Central memory CD8-positive, alpha-beta T cell (primary cell): ENCODE data around the gene INSC.

ENCODE experiments used
- ATAC-seq: fragments of 150-1000 bp; cut with Tn5 transposase; replicated peaks from 2 replicates; pipeline ENCODE4 v1.10.0; 2022; ENCODE audit warnings: mild to moderate bottlenecking, moderate FRiP score, moderate number of reproducible peaks; ENCODE audit not compliant: poor library complexity, severe bottlenecking; ENCODE audit errors: extremely low read depth
- DNase-seq, 2 donors: peaks; one replicate each; pipeline ENCODE4 v3.0.0; 2021; ENCODE audit warnings: low spot score in 2 of 2
- H3K27ac Mint-ChIP-seq: one replicate; pipeline ENCODE4 v1.8.0; 2022; ENCODE audit warnings: low read depth, mild to moderate bottlenecking, moderate library complexity, mixed read lengths
- H3K27me3 Mint-ChIP-seq: one replicate; pipeline ENCODE4 v1.8.0; 2022; ENCODE audit warnings: mixed read lengths
- H3K36me3 Mint-ChIP-seq: one replicate; pipeline ENCODE4 v1.8.0; 2022; ENCODE audit warnings: mild to moderate bottlenecking, moderate library complexity, mixed read lengths; ENCODE audit not compliant: insufficient read depth
- H3K4me1 Mint-ChIP-seq: one replicate; pipeline ENCODE4 v1.8.0; 2022; ENCODE audit warnings: mixed read lengths
- H3K4me3 Mint-ChIP-seq: one replicate; pipeline ENCODE4 v1.8.0; 2022; ENCODE audit warnings: mild to moderate bottlenecking, moderate library complexity, mixed read lengths
- H3K9me3 Mint-ChIP-seq: one replicate; pipeline ENCODE4 v1.8.0; 2022; ENCODE audit warnings: mixed read lengths

INSC gene

DNA sequence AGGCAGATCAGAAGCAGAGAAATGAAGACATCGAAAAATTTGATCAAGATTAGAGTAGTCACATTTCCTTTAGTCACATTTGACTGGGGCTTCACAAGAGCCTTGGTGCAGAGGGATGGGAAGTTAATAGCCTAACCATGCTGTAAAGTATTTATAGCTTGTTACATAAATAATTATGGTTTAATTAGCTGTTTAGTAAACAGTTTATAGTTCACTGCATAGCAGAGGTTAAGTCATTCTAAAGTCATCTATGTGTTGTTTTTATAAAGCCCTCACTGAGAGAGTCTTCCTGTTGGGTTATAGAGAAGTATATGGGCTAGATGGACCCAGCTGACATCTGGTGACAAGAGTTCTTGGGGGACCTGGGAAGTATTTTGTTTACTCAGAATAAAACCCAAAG lies 47.1 kb downstream of the INSC start:
- Mint-ChIP-seq H3K4me1 (no peaks in the 10 kb centered on the region), H3K4me3 (no peak overlapping the region), H3K27ac (no peak overlapping the region), H3K36me3 (no peaks in the 10 kb centered on the region), H3K9me3 (no peaks in the 10 kb centered on the region), H3K27me3 (peaks cover 28% of the 10 kb centered on the region)
- DNase-seq = no peak
- no peak for ATAC-seq

DNA sequence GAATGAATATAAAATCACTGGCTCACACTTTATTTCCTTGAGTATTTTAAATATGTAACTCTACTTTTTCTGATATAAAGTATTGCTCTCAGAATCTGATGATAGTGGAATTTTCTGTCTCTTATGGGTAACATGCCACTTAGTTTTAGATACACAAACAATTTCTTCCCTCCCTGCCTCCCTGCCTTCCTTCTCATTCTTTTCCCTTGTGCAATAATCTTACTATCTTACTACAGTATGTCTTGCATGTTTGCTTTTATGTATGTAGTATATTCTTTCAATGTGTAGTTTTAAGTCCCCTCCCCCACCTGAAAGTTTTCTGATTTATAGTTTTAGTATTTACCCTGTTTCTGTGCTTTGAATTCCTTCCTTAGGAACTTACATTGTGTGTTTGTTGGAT lies 48.4 kb downstream of the INSC start:
- no peak for ATAC-seq
- H3K27ac Mint-ChIP-seq = no peak overlapping the region

DNA sequence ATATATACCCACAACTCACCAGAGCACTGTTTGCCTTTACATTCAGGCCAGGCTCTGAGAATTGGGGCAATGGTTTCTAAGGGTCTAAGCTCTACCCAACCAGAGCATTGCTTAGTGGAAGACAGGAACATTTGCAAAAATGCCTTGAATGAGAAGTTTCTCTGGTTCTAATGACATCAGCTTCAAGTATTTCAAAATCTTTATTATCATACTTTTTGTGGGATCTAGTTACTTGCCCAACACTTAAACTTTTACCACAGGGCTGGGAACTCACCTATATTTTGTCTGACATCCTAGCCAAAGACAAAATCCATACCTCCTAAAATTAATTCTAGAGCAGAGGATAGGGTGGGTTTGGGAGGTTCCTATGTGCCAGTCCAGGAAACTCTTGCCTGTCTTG lies 51.5 kb downstream of the INSC start:
- Mint-ChIP-seq H3K4me3 (no peak overlapping the region), H3K36me3 (no peaks in the 10 kb centered on the region), H3K4me1 (no peaks in the 10 kb centered on the region), H3K9me3 (no peaks in the 10 kb centered on the region), H3K27me3 (peaks cover 51% of the 10 kb centered on the region), H3K27ac (no peak overlapping the region)
- ATAC-seq = no peak
- DNase-seq = no peak

More for the DNA sequence above, 48.4 kb downstream of the INSC start:
- Mint-ChIP-seq H3K36me3 (no peaks in the 10 kb centered on the region), H3K27me3 (peaks cover 32% of the 10 kb centered on the region), H3K9me3 (no peaks in the 10 kb centered on the region), H3K4me3 (no peak overlapping the region), H3K4me1 (no peaks in the 10 kb centered on the region)
- DNase-seq = no peak

DNA sequence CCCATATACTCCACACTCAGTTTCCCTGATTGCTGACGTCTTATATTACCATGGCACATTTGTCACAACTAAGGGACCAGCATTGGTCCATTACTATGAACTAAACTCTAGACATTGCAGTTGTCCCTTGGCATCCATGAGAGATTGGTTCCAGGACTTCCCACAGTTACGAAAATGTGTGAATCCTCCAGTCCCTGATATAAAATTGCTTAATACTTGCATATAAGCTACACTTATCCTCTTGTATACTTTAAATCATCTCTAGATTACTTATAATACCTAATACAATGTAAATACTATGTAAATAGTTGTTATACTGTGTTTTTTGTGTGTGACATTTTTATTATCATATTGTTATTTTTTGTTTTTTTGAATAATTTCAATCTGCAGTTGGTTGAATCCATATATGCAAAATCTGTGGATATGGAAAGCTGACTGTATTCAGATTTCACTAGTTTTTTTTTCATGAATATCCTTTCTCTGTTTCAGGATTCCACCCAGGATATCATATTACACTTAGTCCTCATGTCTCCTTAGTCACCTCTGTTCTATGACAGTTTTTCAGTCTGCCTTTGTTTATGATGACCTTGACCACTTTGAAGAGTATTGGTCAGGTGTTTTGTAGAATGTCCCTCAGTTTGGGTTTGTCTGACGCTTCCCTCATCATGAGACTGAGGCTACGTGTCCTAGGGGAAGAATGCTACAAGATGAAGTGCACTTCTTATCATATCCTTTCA lies 55.3 kb downstream of the INSC start:
- DNase-seq = no peak
- Mint-ChIP-seq H3K27ac (no peak overlapping the region), H3K4me3 (no peak overlapping the region), H3K27me3 (peaks cover 51% of the 10 kb centered on the region), H3K9me3 (no peaks in the 10 kb centered on the region), H3K4me1 (no peaks in the 10 kb centered on the region), H3K36me3 (no peaks in the 10 kb centered on the region)
- no peak for ATAC-seq

DNA sequence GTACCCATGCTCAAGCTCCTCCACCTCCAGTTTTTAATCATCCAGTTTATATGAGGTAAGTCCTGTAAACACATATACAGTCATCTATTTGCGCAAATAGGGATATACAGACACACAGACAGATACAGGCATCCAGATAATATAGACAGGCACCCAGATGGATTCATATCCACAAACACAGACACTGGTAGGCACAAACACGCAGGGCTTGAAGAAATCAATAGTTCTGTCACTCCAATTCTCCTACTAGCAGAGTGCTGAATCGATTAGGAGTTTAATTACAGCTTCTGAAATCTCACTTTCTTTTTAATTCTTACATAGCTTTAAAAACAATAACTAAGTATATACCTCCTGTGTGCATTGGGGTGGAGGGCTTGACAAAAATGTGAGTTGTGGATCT lies 56.0 kb downstream of the INSC start:
- H3K36me3 Mint-ChIP-seq = no peaks in the 10 kb centered on the region
- H3K9me3 Mint-ChIP-seq = no peaks in the 10 kb centered on the region
- no peak for ATAC-seq
- H3K4me1 Mint-ChIP-seq = no peaks in the 10 kb centered on the region
- H3K4me3 Mint-ChIP-seq = no peak overlapping the region
- peaks cover 49% of the 10 kb centered on the region for H3K27me3 Mint-ChIP-seq
- H3K27ac Mint-ChIP-seq = no peak overlapping the region
- no peak for DNase-seq

DNA sequence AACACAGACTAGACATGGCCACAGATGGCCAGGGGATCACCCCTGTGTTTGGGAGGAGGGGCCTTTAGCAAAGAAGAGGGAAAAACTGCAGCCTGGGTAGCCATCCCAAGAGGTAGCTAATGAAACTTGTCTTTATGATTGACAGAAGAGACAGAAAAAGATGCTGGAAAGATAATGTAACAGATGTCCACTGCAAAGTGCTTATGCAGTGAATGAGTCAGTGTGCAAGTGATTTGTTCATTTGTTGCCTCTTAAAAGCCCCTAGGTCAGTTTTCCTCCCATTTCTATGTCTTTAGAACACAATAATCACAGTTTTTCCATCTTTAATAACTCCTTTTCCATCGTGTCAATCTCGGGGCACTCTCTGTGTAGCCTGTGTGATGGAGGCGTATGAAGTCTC lies 57.2 kb downstream of the INSC start:
- ATAC-seq (no peak), DNase-seq (no peak)
- Mint-ChIP-seq H3K27ac (no peak overlapping the region), H3K4me1 (no peaks in the 10 kb centered on the region), H3K9me3 (no peaks in the 10 kb centered on the region), H3K4me3 (no peak overlapping the region), H3K27me3 (peaks cover 48% of the 10 kb centered on the region), H3K36me3 (no peaks in the 10 kb centered on the region)

DNA sequence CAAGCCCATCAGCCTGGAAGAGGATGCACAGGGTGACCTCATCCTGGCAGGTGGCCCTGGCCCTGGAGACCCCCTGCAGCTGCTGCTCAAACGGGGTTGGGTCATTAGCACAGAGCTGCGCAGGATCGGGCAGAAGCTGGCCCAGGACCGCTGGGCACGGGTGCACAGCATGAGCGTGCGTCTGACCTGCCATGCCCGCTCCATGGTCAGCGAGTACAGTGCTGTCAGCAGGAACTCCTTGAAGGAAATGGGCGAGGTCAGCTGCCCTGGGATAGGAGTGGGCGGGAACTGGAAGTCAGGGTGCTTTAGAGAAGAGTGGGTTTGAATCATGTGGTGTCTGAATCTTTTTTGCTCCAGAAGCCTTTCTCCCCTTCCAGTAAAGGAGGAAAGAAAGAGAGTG lies 61.1 kb downstream of the INSC start:
- DNase-seq (no peak), ATAC-seq (no peak)
- Mint-ChIP-seq H3K4me3 (no peak overlapping the region), H3K27me3 (peaks cover 55% of the 10 kb centered on the region), H3K36me3 (no peaks in the 10 kb centered on the region), H3K9me3 (no peaks in the 10 kb centered on the region), H3K4me1 (no peaks in the 10 kb centered on the region), H3K27ac (no peak overlapping the region)

DNA sequence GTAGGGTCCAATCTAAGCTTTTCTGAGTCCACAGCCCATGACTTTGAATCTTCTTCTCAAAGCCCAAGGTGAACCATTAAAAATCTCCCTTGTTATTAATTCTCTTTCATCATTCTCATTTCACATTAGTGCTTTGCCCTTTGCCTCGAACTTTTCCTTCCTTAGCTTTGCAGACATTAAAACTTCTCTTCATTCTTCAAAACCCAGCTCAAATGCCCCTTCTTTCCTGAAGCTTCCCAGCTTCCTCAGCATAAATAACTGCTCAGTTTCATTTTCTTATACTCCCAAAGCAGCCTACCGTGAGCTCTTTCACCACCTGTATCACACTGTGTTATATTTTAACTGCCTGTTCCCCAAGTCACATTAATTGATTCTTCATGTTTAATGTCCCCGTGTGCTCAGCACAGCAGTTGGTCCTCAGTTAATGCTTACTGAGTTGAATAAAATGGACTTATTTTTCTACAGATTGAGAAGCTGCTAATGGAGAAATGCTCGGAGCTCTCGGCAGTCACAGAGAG lies 62.0 kb downstream of the INSC start:
- Mint-ChIP-seq H3K4me1 (no peaks in the 10 kb centered on the region), H3K36me3 (no peaks in the 10 kb centered on the region), H3K27me3 (peaks cover 50% of the 10 kb centered on the region), H3K27ac (no peak overlapping the region), H3K4me3 (no peak overlapping the region), H3K9me3 (no peaks in the 10 kb centered on the region)
- DNase-seq (no peak), ATAC-seq (no peak)

DNA sequence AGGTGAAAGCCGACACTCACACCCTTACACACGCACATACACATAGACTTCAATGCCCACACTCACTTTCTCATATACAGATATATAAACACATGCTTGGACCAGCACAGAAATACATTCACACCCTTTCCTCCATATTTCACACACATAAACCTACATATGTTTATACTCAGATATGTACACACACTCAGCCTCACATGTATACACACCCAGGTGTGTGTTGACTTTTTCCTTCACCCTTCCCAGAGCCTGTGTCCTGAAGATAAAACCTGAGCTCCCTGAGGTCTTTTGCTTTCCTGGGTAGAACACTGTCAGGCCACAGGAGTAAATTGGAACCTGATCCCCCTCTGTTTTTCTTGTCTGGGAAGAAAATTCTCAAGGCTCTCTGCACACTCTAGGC lies 62.8 kb downstream of the INSC start:
- no peak for ATAC-seq
- no peaks in the 10 kb centered on the region for H3K9me3 Mint-ChIP-seq
- H3K4me1 Mint-ChIP-seq = no peaks in the 10 kb centered on the region
- peaks cover 42% of the 10 kb centered on the region for H3K27me3 Mint-ChIP-seq
- no peaks in the 10 kb centered on the region for H3K36me3 Mint-ChIP-seq
- no peak for DNase-seq
- no peak overlapping the region for H3K27ac Mint-ChIP-seq
- H3K4me3 Mint-ChIP-seq = no peak overlapping the region

DNA sequence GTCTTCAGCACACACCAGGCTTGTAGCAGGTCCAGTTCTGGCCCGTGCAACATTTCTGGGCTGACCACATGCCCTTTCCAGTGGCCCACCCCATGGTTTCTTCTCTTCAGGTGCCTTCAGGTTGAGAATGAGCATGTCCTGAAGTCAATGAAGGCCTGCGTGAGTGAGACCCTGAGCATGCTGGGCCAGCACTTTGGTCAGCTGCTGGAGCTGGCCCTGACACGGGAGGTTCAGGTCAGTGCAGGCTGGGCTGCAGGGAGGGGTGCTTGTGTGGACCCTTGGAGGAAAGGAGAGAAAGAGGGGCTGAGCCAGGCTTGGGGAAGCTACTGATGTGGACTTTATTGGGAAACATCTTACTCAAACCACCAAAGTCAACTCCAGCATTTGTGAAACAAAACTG lies 63.5 kb downstream of the INSC start:
- H3K4me3 Mint-ChIP-seq = no peak overlapping the region
- peaks cover 37% of the 10 kb centered on the region for H3K27me3 Mint-ChIP-seq
- no peaks in the 10 kb centered on the region for H3K4me1 Mint-ChIP-seq
- ATAC-seq = no peak
- H3K9me3 Mint-ChIP-seq = no peaks in the 10 kb centered on the region
- H3K27ac Mint-ChIP-seq = no peak overlapping the region
- H3K36me3 Mint-ChIP-seq = no peaks in the 10 kb centered on the region
- DNase-seq = no peak

DNA sequence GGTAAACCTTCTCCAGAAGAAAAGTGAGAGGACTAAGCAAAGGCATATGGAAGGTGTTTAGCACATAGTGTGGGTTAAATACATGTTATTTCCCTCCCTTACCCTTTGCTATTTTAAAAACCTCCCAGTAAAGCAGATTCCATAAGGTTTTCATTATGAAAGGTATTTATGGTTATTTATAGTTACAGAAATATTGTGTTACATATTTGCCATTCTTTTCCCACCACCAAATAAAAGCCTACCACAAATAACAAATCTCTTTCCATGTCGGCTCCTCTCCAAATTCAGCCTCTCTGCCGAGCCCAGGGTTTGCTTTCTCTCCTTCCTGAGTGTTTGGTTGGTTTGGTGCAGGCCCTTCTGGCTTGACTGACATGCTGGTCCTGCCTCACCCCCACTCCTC lies 64.4 kb downstream of the INSC start:
- no peak overlapping the region for H3K4me3 Mint-ChIP-seq

DNA sequence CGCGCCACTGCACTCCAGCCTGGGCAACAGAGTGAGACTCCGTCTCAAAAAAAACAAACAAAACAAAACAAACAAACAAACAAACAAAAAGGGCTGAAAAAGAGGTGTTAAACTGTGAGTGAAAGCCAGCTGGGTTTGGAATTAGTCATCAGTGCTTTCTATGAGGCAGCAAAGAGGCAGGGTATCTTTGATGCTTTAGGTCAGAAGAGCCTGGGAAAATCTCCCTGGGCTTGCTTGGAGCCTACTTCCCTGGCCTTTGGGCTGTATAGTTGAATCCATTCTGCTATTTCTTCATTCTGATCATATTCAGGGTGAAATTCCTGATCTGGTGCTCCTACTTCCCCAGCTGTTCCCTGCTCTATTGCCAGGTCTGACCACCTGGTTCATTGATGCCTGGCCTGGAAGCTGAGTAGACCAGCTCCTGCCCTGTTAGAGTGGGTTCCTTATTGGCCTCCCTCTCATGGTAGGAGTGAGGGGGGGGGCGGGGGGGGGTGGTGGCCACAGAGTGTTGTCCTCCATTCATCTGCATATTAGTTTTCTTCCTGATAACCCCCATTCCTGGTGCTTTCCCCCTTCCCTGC lies 65.6 kb downstream of the INSC start:
- Mint-ChIP-seq H3K27me3 (peaks cover 36% of the 10 kb centered on the region), H3K36me3 (no peaks in the 10 kb centered on the region), H3K9me3 (no peaks in the 10 kb centered on the region), H3K4me1 (no peaks in the 10 kb centered on the region), H3K27ac (no peak overlapping the region), H3K4me3 (no peak overlapping the region)
- ATAC-seq (no peak), DNase-seq (no peak)

More for the DNA sequence above, 64.4 kb downstream of the INSC start:
- Mint-ChIP-seq H3K9me3 (no peaks in the 10 kb centered on the region), H3K27me3 (peaks cover 37% of the 10 kb centered on the region), H3K27ac (no peak overlapping the region), H3K4me1 (no peaks in the 10 kb centered on the region), H3K36me3 (no peaks in the 10 kb centered on the region)
- ATAC-seq = no peak
- no peak for DNase-seq

DNA sequence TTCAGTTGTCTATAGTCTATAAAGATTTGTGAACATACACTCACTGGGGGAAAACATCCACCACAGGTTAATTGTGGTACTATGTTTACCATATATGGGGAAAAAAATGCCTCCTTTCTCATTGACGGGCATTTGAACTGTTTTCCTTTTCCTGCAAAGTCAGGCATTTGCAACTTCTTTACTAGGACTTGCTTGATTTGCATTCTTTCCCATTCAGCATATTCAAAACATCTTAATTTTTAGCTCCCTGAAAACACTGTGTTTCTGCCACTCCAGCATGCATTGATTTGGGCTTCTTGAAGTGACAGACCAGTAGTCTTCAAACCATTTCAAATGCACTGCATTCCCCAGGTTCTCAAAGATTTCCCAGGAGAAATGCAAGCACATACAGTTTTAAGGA lies 67.6 kb downstream of the INSC start:
- H3K9me3 Mint-ChIP-seq = no peaks in the 10 kb centered on the region
- no peaks in the 10 kb centered on the region for H3K36me3 Mint-ChIP-seq

More for the DNA sequence above, 67.6 kb downstream of the INSC start:
- H3K27ac Mint-ChIP-seq = no peak overlapping the region
- no peak overlapping the region for H3K4me3 Mint-ChIP-seq
- peaks cover 39% of the 10 kb centered on the region for H3K27me3 Mint-ChIP-seq
- DNase-seq (no peak), ATAC-seq (no peak)
- H3K4me1 Mint-ChIP-seq = no peaks in the 10 kb centered on the region
